Right cardiac atrium (tissue), 5 donors: Measurements from ENCODE around the gene ENAH. TPM values are rescaled to one million over a fixed set of nuclear protein-coding genes. Genes with fewer than 3 reads are reported as not detected.

Experiments
- ATAC-seq, 2 donors: fragments of 200-7000 bp; cut with Tn5 transposase; one replicate each; pipeline versions ENCODE4 v1.8.0 to v1.9.1; 2020; ENCODE audit warnings: moderate library complexity in 2 of 2, mild to moderate bottlenecking in 1 of 2
- DNase-seq, 3 donors: peaks; one replicate each; pipeline ENCODE4 v3.0.0-alpha.2; 2020
- H3K27ac ChIP-seq: one replicate; pipeline ENCODE4 v1.5.1; 2013; ENCODE audit warnings: mild to moderate bottlenecking, low read length, control low read depth, moderate library complexity
- H3K27me3 ChIP-seq: one replicate; pipeline ENCODE4 v1.6.1; 2013; ENCODE audit not compliant: control insufficient read depth, insufficient read depth
- H3K4me1 ChIP-seq: one replicate; pipeline ENCODE4 v1.6.1; 2013; ENCODE audit warnings: low read length; ENCODE audit not compliant: control insufficient read depth, insufficient read depth
- H3K4me3 ChIP-seq: one replicate; pipeline ENCODE4 v1.5.1; 2013; ENCODE audit warnings: low read length, control low read depth
- H3K9me3 ChIP-seq: one replicate; pipeline ENCODE4 v1.6.1; 2013; ENCODE audit warnings: low read length; ENCODE audit not compliant: control insufficient read depth
- WGBS: extraction: QIAGEN DNeasy Blood & Tissue Kit; methylation state at CpG from one replicate; pipeline ENCODE4 v1.1.7; 2013; 5-methylcytosine and 5-hydroxymethylcytosine counted together
- intact Hi-C, 4 donors: fragments of 100-400 bp; cut with DNase I; formaldehyde crosslinking; loops; one replicate each; pipeline versions ENCODE4 v1.11.0 to v1.14.0; 2022 to 2023
- polyA plus RNA-seq: library from polyadenylated mRNA; stranded (reverse); fragments of 200-250 nt; gene quantifications from one replicate; pipeline ENCODE4 v1.2.3, GENCODE V29; 2013
- total RNA-seq, 4 donors: library from RNA; stranded (reverse); fragmentation: NEBNext Ultra II Directional; extraction: Animal tissue kit (Norgen Biotek cat#: 25700); gene quantifications; one replicate each; pipeline ENCODE4 v1.2.1, GENCODE V29; 2021
- donor health status: healthy with polysubstance abuse.
- donor health status: DM: no; HTN: yes; CAD: no.
- donor health status: DM: no; HTN: no; CAD: no.
- donor health status: DM: no; HTN: yes; CAD: no; lungs with severe emphysema.
- donor health status: DM: yes; HTN: yes; CAD: no.

Gene ENAH
- total and polyA plus RNA-seq, 5 donors, result 29.8 to 132 (median 108) TPM

DNA sequence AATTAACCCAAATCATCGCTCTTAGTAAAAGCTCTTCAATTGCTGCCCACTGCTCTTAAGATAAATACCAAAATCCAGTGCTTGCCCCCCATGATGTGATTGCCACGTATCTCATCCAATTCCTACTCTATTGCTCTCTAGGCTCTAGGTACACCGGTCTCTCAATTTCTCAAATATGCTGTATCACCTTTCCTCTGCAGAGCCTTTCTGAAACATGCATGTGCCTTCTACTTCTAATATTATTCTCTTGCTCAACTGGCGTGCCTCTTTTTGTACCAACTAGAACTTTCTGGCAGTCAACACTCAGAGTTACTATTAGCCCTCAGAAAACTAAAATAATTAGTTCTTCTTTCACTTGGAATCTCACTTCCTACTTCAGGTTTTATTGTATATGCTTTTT lies 113.3 kb downstream of the ENAH start:
- DNase-seq, result no peak
- Histone ChIP-seq H3K9me3 (no peaks in the 10 kb centered on the region), H3K4me1 (peaks cover 8% of the 10 kb centered on the region), H3K27me3 (no peaks in the 10 kb centered on the region), H3K27ac (no peak overlapping the region), H3K4me3 (no peak overlapping the region)
- intact Hi-C loops, result no loop called here
- no peak for ATAC-seq
- WGBS, result 91% methylated on average over 4 of the region's 4 CpGs

DNA sequence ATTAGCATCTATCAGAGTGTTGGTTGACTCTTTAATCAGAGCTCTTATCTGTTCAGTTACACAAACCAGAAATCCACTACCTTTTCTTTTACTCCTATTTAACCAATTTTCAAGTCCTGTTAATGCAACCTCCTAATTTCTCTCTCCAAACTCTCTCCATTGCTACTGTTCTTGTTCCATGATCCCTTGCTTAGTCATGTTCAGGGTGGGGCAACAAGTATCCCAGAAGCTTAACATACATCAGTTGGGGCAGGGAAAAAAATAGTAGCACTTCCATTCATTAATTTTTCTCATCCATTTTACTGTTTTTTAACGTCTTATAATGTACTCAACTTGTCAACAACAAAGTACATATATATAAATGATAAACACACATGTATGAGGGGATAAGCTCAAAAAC lies 113.9 kb downstream of the ENAH start:
- no peak overlapping the region for H3K4me3 ChIP-seq
- ATAC-seq (no peak), DNase-seq (no peak)
- H3K27ac ChIP-seq, result no peak overlapping the region
- WGBS, result 82% methylated on average over 1 of the region's 1 CpG
- H3K9me3 ChIP-seq, result no peaks in the 10 kb centered on the region
- intact Hi-C loops, result no loop called here
- H3K4me1 ChIP-seq, result peaks cover 8% of the 10 kb centered on the region
- H3K27me3 ChIP-seq, result no peaks in the 10 kb centered on the region

DNA sequence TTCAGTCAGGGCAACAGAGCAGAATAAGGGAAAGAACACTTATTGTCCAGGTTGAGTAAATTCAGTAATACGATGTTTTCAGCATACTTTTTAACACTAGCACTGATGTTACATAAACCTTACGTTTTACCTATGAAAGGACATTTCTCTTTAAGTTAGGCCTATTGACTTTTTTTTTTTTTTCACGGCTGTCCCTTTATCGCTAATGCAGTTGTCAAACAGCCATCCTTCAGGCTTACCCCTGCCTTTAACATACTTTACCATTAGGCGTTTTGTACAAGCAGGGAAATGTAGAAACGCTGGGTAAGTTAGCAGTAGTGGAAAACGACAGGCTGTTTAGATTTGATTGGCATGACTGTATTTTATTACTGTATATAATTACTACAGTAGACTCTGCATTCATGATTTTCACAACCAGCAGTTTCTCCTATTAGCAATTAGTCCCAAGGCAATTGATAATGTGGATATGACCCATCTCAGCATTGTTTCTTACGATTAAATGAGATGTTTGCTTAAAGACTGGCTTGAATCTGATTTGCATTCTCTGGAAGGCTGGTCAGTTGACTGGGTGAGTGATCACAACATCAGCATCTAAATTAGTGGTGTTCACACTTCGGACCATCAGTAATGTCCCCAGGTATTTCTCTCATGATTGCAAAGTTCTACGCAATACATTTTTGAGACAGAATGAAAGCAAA lies 115.2 kb downstream of the ENAH start:
- intact Hi-C loops, result no loop called here
- ATAC-seq, result no peak
- H3K27ac ChIP-seq, result no peak overlapping the region
- H3K4me3 ChIP-seq, result no peak overlapping the region
- WGBS, result 74% methylated on average over 10 of the region's 10 CpGs
- no peaks in the 10 kb centered on the region for H3K27me3 ChIP-seq
- H3K9me3 ChIP-seq, result no peaks in the 10 kb centered on the region
- DNase-seq, result no peak
- H3K4me1 ChIP-seq, result peaks cover 6% of the 10 kb centered on the region

DNA sequence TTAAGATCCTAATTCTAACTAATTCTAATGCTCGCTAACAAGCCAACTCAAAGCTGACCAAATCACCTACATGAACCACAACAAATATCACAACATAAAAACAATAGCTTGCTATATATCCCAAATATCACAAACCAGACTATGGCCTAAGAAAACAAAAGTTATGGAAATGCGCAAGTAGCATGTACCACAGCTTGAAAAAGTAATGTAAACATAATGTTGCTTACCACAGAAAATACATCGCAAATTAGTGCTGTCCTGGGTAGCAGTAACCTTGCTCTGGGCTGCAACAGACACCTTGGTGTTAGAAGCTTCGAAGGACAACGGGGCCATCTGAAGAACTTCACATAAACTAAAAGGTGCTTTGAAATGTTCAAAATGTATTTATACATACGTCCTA lies 117.6 kb downstream of the ENAH start:
- intact Hi-C loops, result no loop called here
- peaks cover 1% of the 10 kb centered on the region for H3K4me1 ChIP-seq
- H3K27ac ChIP-seq, result no peak overlapping the region
- 93% methylated on average over 6 of the region's 6 CpGs for WGBS
- H3K27me3 ChIP-seq, result no peaks in the 10 kb centered on the region
- no peak overlapping the region for H3K4me3 ChIP-seq
- H3K9me3 ChIP-seq, result no peaks in the 10 kb centered on the region
- no peak for ATAC-seq
- DNase-seq, result no peak

DNA sequence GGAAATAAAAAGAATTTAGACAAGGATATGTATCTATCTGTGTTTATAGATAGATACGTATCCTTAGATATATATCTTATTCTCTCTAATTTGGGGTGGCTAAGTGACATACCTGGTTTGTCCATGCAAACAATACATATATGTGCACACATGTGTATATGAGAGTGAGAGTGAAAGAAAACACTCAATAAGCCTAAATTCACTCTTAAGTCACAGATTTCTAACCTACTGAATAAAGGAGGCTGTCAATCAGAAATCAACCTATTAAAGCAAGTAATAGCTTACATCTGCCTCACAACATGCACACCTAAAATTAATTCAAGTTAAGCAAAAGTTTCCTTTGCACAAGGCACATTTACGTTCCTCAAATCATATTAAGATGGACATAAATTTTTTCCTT lies 118.2 kb downstream of the ENAH start:
- ATAC-seq, result no peak
- Histone ChIP-seq H3K4me3 (no peak overlapping the region), H3K9me3 (no peaks in the 10 kb centered on the region), H3K27me3 (no peaks in the 10 kb centered on the region), H3K27ac (no peak overlapping the region), H3K4me1 (peaks cover 1% of the 10 kb centered on the region)
- 93% methylated on average over 2 of the region's 2 CpGs for whole genome bisulfite sequencing
- no peak for DNase-seq
- intact Hi-C loops, result no loop called here

DNA sequence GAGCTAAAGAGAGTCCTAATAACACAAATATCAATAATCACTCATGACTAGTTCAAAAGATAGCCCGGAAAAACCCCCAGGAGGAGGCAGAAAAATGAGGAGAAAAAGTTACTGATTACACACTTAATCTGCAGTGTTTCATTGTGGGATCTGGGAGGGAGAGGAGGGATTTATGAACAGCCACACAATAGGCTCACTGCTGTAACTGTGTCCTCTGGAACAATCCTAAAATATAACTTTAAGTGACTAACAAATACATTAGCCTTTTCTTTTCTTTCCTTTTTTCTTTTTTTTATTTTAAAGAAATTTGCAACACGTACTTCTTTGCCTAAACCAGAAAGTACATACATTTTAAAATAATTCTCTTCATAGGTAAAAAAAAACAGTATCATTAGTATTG lies 118.8 kb downstream of the ENAH start:
- WGBS, result 78% methylated on average over 2 of the region's 2 CpGs
- Histone ChIP-seq H3K27me3 (no peaks in the 10 kb centered on the region), H3K9me3 (no peaks in the 10 kb centered on the region), H3K27ac (no peak overlapping the region), H3K4me3 (no peak overlapping the region), H3K4me1 (peaks cover 1% of the 10 kb centered on the region)
- intact Hi-C loops, result no loop called here
- DNase-seq, result no peak
- no peak for ATAC-seq

DNA sequence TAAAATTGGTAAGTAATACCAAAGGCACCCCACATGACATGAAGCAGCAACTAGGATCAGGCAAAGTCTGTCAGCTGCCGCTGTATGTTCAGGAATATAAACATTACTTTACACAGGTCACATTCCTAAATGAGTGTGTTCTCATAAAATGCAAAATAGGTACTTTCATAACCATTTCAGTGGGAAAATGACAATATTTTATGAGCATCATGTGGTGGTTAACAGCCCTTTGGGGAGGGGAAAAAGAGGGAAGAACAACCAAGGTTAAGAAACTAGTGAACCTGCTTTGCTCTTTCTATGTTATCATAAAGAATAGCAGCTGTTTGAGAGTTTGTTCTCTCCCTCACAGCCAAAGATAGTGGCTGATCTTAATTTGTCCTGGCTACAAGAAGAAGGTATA lies 119.7 kb downstream of the ENAH start:
- 88% methylated on average over 1 of the region's 1 CpG for WGBS
- H3K9me3 ChIP-seq, result no peaks in the 10 kb centered on the region
- peaks cover 1% of the 10 kb centered on the region for H3K4me1 ChIP-seq
- H3K4me3 ChIP-seq, result no peak overlapping the region
- no peak for ATAC-seq
- intact Hi-C loops, result no loop called here
- H3K27me3 ChIP-seq, result no peaks in the 10 kb centered on the region
- H3K27ac ChIP-seq, result no peak overlapping the region
- DNase-seq, result no peak

DNA sequence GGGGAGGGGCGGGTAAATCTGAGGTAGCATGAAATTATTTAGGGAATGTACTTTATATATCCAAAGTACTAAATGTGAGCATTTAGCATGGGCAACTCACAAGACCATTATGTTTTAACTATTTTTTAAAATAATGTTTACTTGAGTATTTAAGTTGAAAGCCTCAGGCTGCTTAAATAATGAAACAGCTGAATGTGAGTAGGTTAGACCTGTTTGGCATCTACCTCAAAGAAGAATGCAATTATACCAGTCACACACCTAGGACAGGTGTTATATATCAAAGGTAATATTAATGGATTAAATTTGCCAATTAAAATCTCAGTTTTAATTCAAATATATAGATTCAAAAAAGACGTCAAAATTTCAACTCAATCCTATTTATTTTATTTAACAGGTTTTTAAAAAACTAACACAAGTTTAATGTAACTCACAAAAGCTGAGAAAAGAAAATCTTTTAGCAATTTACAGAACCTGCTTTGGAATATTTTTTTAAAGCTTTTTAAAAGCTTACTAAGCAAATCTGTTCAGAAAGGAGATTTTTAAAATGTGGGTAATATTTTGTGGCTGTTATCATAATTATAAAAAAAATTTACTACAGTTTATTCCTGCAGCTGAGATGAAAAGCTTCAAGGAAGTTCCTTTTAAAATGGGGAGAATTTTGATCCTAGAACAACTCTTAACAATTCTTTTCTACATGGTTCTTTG lies 120.5 kb downstream of the ENAH start:
- WGBS, result 88% methylated on average over 2 of the region's 2 CpGs

DNA sequence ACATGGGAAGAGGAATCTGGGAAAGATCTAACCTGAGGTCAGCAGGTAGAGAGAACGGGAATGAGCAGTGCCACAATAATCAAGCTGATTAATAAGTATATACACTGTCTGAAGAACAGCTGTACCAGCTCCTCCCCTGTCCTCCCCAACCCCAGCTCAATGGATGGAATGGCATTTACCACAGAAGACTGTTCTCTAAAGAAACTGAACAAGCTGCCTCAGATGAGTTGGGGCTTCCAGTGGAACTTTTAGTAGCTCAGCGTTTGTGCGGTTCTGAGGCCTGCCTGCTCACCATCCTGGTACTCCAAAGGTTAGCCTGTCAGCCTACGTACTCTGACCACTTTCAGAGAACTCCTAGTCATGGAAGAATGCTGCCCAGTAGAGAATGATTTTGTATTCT lies 123.2 kb downstream of the ENAH start:
- Histone ChIP-seq H3K27me3 (no peaks in the 10 kb centered on the region), H3K4me1 (peaks cover 1% of the 10 kb centered on the region), H3K4me3 (no peak overlapping the region), H3K27ac (no peak overlapping the region), H3K9me3 (no peaks in the 10 kb centered on the region)
- ATAC-seq (no peak), DNase-seq (no peak)
- intact Hi-C loops, result no loop called here
- WGBS, result 95% methylated on average over 4 of the region's 4 CpGs

More for the DNA sequence above, 120.5 kb downstream of the ENAH start:
- Histone ChIP-seq H3K27me3 (no peaks in the 10 kb centered on the region), H3K4me1 (peaks cover 1% of the 10 kb centered on the region), H3K9me3 (no peaks in the 10 kb centered on the region), H3K27ac (no peak overlapping the region), H3K4me3 (no peak overlapping the region)
- ATAC-seq, result no peak
- intact Hi-C loops, result no loop called here
- DNase-seq, result no peak

DNA sequence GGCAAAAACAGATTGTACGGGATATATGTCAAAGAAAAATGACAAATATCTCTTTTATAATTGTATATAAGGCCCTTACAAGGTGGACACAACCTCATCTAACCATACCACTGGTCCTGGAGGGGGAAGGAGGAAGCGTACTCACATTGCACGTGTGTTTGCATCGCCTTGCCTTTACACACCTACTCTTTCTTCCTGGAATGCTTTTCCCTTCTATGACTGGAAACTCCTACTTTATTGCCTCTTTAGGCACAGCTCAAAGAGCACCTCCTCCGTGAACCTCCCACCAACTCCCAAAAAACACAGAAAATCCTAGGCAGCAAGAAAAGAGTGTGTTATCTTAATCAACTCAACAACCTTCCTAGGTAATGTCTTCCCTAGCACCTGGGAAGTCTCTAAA lies 125.3 kb downstream of the ENAH start:
- intact Hi-C loops, result no loop called here
- Histone ChIP-seq H3K9me3 (no peaks in the 10 kb centered on the region), H3K27me3 (no peaks in the 10 kb centered on the region), H3K4me3 (no peak overlapping the region), H3K4me1 (peaks cover 1% of the 10 kb centered on the region), H3K27ac (no peak overlapping the region)
- ATAC-seq (no peak), DNase-seq (no peak)
- WGBS, result 91% methylated on average over 5 of the region's 5 CpGs

DNA sequence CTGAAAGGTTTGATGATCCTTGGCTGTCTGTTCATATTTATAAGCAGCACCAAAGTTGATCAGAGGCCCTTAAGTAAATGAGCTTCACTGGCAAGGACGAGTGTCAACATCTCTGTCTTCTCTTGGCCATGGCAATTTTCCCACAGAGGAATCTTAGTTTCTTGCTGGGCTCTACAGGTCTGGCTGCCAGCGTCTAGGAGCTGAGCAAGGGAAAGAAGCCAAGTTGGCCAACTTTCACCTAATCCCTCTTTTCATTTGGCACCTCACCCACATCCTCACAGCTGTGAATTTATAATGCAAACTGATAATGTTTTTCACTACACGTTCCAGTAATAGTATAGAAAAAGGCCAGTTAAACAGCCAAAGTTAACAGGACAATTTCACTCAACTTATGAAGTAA lies 126.0 kb downstream of the ENAH start:
- 18% methylated on average over 3 of the region's 3 CpGs for WGBS
- Histone ChIP-seq H3K4me1 (peaks cover 1% of the 10 kb centered on the region), H3K27ac (peak overlapping the region; percentile 37), H3K4me3 (no peak overlapping the region), H3K27me3 (no peaks in the 10 kb centered on the region), H3K9me3 (no peaks in the 10 kb centered on the region)
- intact Hi-C loops, result no loop called here
- DNase-seq, result no peak
- ATAC-seq, result no peak
